H1 (cell line): ENCODE results near the gene DOCK3. TPM values are rescaled to one million over a fixed set of nuclear protein-coding genes. Genes with fewer than 3 reads are reported as not detected.

Experiments
- CEBPB ChIP-seq: IDR thresholded peaks from 2 replicates; pipeline ENCODE4 v1.6.1; 2012; ENCODE audit warnings: low read depth, low read length
- CREB1 ChIP-seq: IDR thresholded peaks from 2 replicates; pipeline ENCODE4 v1.6.1; 2012; ENCODE audit warnings: inconsistent platforms
- EGR1 ChIP-seq: IDR thresholded peaks from 2 replicates; pipeline ENCODE4 v1.6.1; 2011; ENCODE audit warnings: low read depth, low read length, borderline replicate concordance
- NRF1 ChIP-seq: IDR thresholded peaks from 2 replicates; pipeline ENCODE4 v1.6.1; 2011; ENCODE audit warnings: mild to moderate bottlenecking, low read depth, low read length, improper control_type of control experiment
- PHF8 ChIP-seq: fragments of 200-600 bp; sonication (generic); conservative IDR thresholded peaks from 2 replicates; pipeline ENCODE4 v1.7.1; 2012; ENCODE audit warnings: low read depth, mild to moderate bottlenecking, inconsistent platforms, low read length, moderate library complexity
- TCF12 ChIP-seq: IDR thresholded peaks from 2 replicates; pipeline ENCODE4 v1.6.1; 2011; ENCODE audit warnings: low read depth, mild to moderate bottlenecking, low read length
- YY1 ChIP-seq: IDR thresholded peaks from 2 replicates; pipeline ENCODE4 v1.6.1; 2011; ENCODE audit warnings: low read depth, mild to moderate bottlenecking, low read length
- ZNF274 ChIP-seq: IDR thresholded peaks from 2 replicates; pipeline ENCODE4 v1.7.0; 2012; ENCODE audit warnings: low read length, borderline replicate concordance; ENCODE audit errors: extremely low read depth
- polyA plus RNA-seq, 7 experiments: library from polyadenylated mRNA; depleted of rRNA in 3 of 7; stranded (reverse) in 5 of 7; unstranded in 2 of 7; fragments of >200 nt in 5 of 7; fragments of 200-250 nt in 2 of 7; gene quantifications; 1 replicate in 5 of 7; 2 replicates in 1 of 7; 4 replicates in 1 of 7; pipeline versions ENCODE4 v1.2.1 to v1.2.3, GENCODE V29; 2011 to 2013; ENCODE audit warnings: missing spikeins in 2 of 7, mixed read lengths in 2 of 7
- total RNA-seq: library from RNA; stranded (reverse); fragmentation: NEBNext Ultra II Directional; extraction: Animal tissue kit (Norgen Biotek cat#: 25700); gene quantifications from 2 replicates; pipeline ENCODE4 v1.2.1, GENCODE V29; 2021
- TF ChIP-seq, protein P1 (sequence below): fragments of 300-600 bp; sonication (generic); IDR thresholded peaks from 2 replicates; pipeline ENCODE4 v1.7.1; 2012; ENCODE audit warnings: low read length, moderate library complexity, mild to moderate bottlenecking, inconsistent platforms; ENCODE audit not compliant: insufficient replicate concordance
- TF ChIP-seq, protein P2 (sequence below): IDR thresholded peaks from 2 replicates; pipeline ENCODE4 v1.6.1; 2012; ENCODE audit warnings: inconsistent platforms

DOCK3 gene
- total and polyA plus RNA-seq, 2 of the 8 experiments (the other 6 are each of a cell fraction or from before 2014, with no cell fraction given) = 2.7 to 5.0 TPM

- TF ChIP-seq, protein P1, sequence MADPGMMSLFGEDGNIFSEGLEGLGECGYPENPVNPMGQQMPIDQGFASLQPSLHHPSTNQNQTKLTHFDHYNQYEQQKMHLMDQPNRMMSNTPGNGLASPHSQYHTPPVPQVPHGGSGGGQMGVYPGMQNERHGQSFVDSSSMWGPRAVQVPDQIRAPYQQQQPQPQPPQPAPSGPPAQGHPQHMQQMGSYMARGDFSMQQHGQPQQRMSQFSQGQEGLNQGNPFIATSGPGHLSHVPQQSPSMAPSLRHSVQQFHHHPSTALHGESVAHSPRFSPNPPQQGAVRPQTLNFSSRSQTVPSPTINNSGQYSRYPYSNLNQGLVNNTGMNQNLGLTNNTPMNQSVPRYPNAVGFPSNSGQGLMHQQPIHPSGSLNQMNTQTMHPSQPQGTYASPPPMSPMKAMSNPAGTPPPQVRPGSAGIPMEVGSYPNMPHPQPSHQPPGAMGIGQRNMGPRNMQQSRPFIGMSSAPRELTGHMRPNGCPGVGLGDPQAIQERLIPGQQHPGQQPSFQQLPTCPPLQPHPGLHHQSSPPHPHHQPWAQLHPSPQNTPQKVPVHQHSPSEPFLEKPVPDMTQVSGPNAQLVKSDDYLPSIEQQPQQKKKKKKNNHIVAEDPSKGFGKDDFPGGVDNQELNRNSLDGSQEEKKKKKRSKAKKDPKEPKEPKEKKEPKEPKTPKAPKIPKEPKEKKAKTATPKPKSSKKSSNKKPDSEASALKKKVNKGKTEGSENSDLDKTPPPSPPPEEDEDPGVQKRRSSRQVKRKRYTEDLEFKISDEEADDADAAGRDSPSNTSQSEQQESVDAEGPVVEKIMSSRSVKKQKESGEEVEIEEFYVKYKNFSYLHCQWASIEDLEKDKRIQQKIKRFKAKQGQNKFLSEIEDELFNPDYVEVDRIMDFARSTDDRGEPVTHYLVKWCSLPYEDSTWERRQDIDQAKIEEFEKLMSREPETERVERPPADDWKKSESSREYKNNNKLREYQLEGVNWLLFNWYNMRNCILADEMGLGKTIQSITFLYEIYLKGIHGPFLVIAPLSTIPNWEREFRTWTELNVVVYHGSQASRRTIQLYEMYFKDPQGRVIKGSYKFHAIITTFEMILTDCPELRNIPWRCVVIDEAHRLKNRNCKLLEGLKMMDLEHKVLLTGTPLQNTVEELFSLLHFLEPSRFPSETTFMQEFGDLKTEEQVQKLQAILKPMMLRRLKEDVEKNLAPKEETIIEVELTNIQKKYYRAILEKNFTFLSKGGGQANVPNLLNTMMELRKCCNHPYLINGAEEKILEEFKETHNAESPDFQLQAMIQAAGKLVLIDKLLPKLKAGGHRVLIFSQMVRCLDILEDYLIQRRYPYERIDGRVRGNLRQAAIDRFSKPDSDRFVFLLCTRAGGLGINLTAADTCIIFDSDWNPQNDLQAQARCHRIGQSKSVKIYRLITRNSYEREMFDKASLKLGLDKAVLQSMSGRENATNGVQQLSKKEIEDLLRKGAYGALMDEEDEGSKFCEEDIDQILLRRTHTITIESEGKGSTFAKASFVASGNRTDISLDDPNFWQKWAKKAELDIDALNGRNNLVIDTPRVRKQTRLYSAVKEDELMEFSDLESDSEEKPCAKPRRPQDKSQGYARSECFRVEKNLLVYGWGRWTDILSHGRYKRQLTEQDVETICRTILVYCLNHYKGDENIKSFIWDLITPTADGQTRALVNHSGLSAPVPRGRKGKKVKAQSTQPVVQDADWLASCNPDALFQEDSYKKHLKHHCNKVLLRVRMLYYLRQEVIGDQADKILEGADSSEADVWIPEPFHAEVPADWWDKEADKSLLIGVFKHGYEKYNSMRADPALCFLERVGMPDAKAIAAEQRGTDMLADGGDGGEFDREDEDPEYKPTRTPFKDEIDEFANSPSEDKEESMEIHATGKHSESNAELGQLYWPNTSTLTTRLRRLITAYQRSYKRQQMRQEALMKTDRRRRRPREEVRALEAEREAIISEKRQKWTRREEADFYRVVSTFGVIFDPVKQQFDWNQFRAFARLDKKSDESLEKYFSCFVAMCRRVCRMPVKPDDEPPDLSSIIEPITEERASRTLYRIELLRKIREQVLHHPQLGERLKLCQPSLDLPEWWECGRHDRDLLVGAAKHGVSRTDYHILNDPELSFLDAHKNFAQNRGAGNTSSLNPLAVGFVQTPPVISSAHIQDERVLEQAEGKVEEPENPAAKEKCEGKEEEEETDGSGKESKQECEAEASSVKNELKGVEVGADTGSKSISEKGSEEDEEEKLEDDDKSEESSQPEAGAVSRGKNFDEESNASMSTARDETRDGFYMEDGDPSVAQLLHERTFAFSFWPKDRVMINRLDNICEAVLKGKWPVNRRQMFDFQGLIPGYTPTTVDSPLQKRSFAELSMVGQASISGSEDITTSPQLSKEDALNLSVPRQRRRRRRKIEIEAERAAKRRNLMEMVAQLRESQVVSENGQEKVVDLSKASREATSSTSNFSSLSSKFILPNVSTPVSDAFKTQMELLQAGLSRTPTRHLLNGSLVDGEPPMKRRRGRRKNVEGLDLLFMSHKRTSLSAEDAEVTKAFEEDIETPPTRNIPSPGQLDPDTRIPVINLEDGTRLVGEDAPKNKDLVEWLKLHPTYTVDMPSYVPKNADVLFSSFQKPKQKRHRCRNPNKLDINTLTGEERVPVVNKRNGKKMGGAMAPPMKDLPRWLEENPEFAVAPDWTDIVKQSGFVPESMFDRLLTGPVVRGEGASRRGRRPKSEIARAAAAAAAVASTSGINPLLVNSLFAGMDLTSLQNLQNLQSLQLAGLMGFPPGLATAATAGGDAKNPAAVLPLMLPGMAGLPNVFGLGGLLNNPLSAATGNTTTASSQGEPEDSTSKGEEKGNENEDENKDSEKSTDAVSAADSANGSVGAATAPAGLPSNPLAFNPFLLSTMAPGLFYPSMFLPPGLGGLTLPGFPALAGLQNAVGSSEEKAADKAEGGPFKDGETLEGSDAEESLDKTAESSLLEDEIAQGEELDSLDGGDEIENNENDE = no peak
- TF ChIP-seq EGR1 (no peak), NRF1 (no peak), YY1 (no peak), CEBPB (no peak), CREB1 (no peak), TCF12 (no peak), PHF8 (no peak), ZNF274 (no peak)
- TF ChIP-seq, protein P2, sequence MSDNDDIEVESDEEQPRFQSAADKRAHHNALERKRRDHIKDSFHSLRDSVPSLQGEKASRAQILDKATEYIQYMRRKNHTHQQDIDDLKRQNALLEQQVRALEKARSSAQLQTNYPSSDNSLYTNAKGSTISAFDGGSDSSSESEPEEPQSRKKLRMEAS = no peak
Observed at GRCh38 chr3:51343918-51344687, 669.4 kb downstream of the DOCK3 start (continued).
